ENCODE data around the gene ACVR1. TPM values are rescaled to one million over a fixed set of nuclear protein-coding genes. Genes with fewer than 3 reads are reported as not detected.

ACVR1 gene
- total RNA-seq, 1 experiment from 2014 or later, result 27.6 TPM

- TF ChIP-seq POLR2AphosphoS5 (IDR thresholded peaks at IDR 0.05; ENCODE audit: low read depth, low read length), result no peak
- no peak for TF ChIP-seq CTCF (IDR thresholded peaks at IDR 0.05)
- TF ChIP-seq, protein P1, sequence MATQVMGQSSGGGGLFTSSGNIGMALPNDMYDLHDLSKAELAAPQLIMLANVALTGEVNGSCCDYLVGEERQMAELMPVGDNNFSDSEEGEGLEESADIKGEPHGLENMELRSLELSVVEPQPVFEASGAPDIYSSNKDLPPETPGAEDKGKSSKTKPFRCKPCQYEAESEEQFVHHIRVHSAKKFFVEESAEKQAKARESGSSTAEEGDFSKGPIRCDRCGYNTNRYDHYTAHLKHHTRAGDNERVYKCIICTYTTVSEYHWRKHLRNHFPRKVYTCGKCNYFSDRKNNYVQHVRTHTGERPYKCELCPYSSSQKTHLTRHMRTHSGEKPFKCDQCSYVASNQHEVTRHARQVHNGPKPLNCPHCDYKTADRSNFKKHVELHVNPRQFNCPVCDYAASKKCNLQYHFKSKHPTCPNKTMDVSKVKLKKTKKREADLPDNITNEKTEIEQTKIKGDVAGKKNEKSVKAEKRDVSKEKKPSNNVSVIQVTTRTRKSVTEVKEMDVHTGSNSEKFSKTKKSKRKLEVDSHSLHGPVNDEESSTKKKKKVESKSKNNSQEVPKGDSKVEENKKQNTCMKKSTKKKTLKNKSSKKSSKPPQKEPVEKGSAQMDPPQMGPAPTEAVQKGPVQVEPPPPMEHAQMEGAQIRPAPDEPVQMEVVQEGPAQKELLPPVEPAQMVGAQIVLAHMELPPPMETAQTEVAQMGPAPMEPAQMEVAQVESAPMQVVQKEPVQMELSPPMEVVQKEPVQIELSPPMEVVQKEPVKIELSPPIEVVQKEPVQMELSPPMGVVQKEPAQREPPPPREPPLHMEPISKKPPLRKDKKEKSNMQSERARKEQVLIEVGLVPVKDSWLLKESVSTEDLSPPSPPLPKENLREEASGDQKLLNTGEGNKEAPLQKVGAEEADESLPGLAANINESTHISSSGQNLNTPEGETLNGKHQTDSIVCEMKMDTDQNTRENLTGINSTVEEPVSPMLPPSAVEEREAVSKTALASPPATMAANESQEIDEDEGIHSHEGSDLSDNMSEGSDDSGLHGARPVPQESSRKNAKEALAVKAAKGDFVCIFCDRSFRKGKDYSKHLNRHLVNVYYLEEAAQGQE (IDR thresholded peaks at IDR 0.05; ENCODE audit: insufficient read depth in 1 of 2, low read depth in 2 of 2, low read length in 1 of 2), result no peak
- TF ChIP-seq SIN3A (IDR thresholded peaks at IDR 0.05; ENCODE audit: borderline replicate concordance, insufficient read depth, low read depth, low read length), result no peak
- TF ChIP-seq TCF7L2 (IDR thresholded peaks at IDR 0.05; ENCODE audit: low read depth, low read length), result no peak
- in situ Hi-C loops (cut with HindIII; ENCODE audit: low pct_unique_long_range_greater_than_20kb, low sequenced_read_pairs) (no loop called here), intact Hi-C loops (cut with micrococcal nuclease; ENCODE audit: unreplicated experiment) (no loop called here)
- no peaks in the 10 kb centered on the region for H3K9me3 ChIP-seq (ENCODE audit: control insufficient read depth, insufficient read depth, low read depth, low read length)
- no peaks in the 10 kb centered on the region for H3K36me3 ChIP-seq (ENCODE audit: control insufficient read depth, insufficient read depth, low read length)
- H3K27ac ChIP-seq (ENCODE audit: low read length), result no peak overlapping the region
- DNase-seq (ENCODE audit: low read depth, low spot score) (no peak), ATAC-seq (no peak)
- no peaks in the 10 kb centered on the region for H3K27me3 ChIP-seq (ENCODE audit: control insufficient read depth, insufficient read depth, low read length)
- no peak overlapping the region for H3K4me3 ChIP-seq (ENCODE audit: low read depth in 2 of 2, low read length in 2 of 2)
- ChIA-PET POLR2A (no interaction called here), CTCF (no interaction called here)
- no TSS peak for BruUV-seq (replicated peaks)
- peaks cover 3% of the 10 kb centered on the region for H3K4me1 ChIP-seq (ENCODE audit: control insufficient read depth, insufficient read depth, low read length)
Observed at GRCh38 chr2:157825885-157826284, 50.2 kb downstream of the ACVR1 start.

GRCh38 chr2:157822993-157823392 is 53.1 kb downstream of the ACVR1 start:
- TF ChIP-seq, protein P1 (IDR thresholded peaks at IDR 0.05; ENCODE audit: insufficient read depth in 1 of 2, low read depth in 2 of 2, low read length in 1 of 2), result no peak
- no peak for TF ChIP-seq TCF7L2 (IDR thresholded peaks at IDR 0.05; ENCODE audit: low read depth, low read length)
- no peak for TF ChIP-seq CTCF (IDR thresholded peaks at IDR 0.05)
- no peak for TF ChIP-seq SIN3A (IDR thresholded peaks at IDR 0.05; ENCODE audit: borderline replicate concordance, insufficient read depth, low read depth, low read length)
- TF ChIP-seq POLR2AphosphoS5 (IDR thresholded peaks at IDR 0.05; ENCODE audit: low read depth, low read length), result no peak
- DNase-seq (ENCODE audit: low read depth, low spot score) (no peak), ATAC-seq (no peak)
- CTCF ChIA-PET, result no interaction called here
- in situ Hi-C loops (cut with HindIII; ENCODE audit: low pct_unique_long_range_greater_than_20kb, low sequenced_read_pairs) (no loop called here), intact Hi-C loops (cut with micrococcal nuclease; ENCODE audit: unreplicated experiment) (no loop called here)
- Histone ChIP-seq H3K36me3 (ENCODE audit: control insufficient read depth, insufficient read depth, low read length) (no peaks in the 10 kb centered on the region), H3K9me3 (ENCODE audit: control insufficient read depth, insufficient read depth, low read depth, low read length) (no peaks in the 10 kb centered on the region), H3K4me1 (ENCODE audit: control insufficient read depth, insufficient read depth, low read length) (no peaks in the 10 kb centered on the region), H3K4me3 (ENCODE audit: low read depth in 2 of 2, low read length in 2 of 2) (no peak overlapping the region), H3K27me3 (ENCODE audit: control insufficient read depth, insufficient read depth, low read length) (no peaks in the 10 kb centered on the region), H3K27ac (ENCODE audit: low read length) (no peak overlapping the region)
- POLR2A ChIA-PET, result no interaction called here
- BruUV-seq (replicated peaks), result no TSS peak

Measured in Panc1 (cell line).